Endodermal cell (in vitro differentiated cells): ENCODE data around the gene ACTMAP. TPM values are rescaled to one million over a fixed set of nuclear protein-coding genes. Genes with fewer than 3 reads are reported as not detected.

Experiments
- DNase-seq: peaks from one replicate; pipeline ENCODE4 v3.0.0-alpha.2; 2017
- H3K27ac ChIP-seq: 2 replicates; pipeline ENCODE4 v1.5.1; 2013; ENCODE audit warnings: mild to moderate bottlenecking, low read depth, low read length, moderate library complexity
- H3K27me3 ChIP-seq: 2 replicates; pipeline ENCODE4 v1.6.1; 2013; ENCODE audit warnings: mild to moderate bottlenecking, low read length, moderate library complexity; ENCODE audit not compliant: insufficient read depth, control insufficient read depth, poor library complexity, severe bottlenecking
- H3K36me3 ChIP-seq: 2 replicates; pipeline ENCODE4 v1.7.0; 2013; ENCODE audit warnings: mild to moderate bottlenecking, low read length, moderate library complexity; ENCODE audit not compliant: control insufficient read depth, insufficient read depth
- H3K4me1 ChIP-seq: one replicate; pipeline ENCODE4 v1.7.0; 2013; ENCODE audit warnings: low read length; ENCODE audit not compliant: control insufficient read depth, insufficient read depth
- H3K4me3 ChIP-seq: 2 replicates; pipeline ENCODE4 v1.5.1; 2013; ENCODE audit warnings: mild to moderate bottlenecking, low read length, moderate library complexity
- H3K9ac ChIP-seq: 2 replicates; pipeline ENCODE4 v1.6.1; 2013; ENCODE audit warnings: mild to moderate bottlenecking, low read length, moderate library complexity; ENCODE audit not compliant: poor library complexity, severe bottlenecking; ENCODE audit errors: extremely low read depth
- H3K9me3 ChIP-seq: 2 replicates; pipeline ENCODE4 v1.6.1; 2013; ENCODE audit warnings: mild to moderate bottlenecking, low read length, moderate library complexity; ENCODE audit not compliant: control insufficient read depth
- H3K27ac Mint-ChIP-seq: 2 replicates; pipeline ENCODE4 v1.8.0; 2020; ENCODE audit warnings: mixed read lengths
- H3K27me3 Mint-ChIP-seq: 2 replicates; pipeline ENCODE4 v1.8.0; 2021; ENCODE audit warnings: mild to moderate bottlenecking, mixed read lengths; ENCODE audit not compliant: insufficient read depth
- H3K36me3 Mint-ChIP-seq: 2 replicates; pipeline ENCODE4 v1.8.0; 2020; ENCODE audit warnings: low read depth, mixed read lengths
- H3K4me1 Mint-ChIP-seq: 2 replicates; pipeline ENCODE4 v1.8.0; 2020; ENCODE audit warnings: mixed read lengths
- H3K4me3 Mint-ChIP-seq: 2 replicates; pipeline ENCODE4 v1.8.0; 2020; ENCODE audit warnings: mild to moderate bottlenecking, moderate library complexity, mixed read lengths
- H3K9me3 Mint-ChIP-seq: 2 replicates; pipeline ENCODE4 v1.8.0; 2020; ENCODE audit warnings: mild to moderate bottlenecking, mixed read lengths
- WGBS, 2 experiments: methylation state at CpG; one replicate each; pipeline versions ENCODE4 v1.1.5 to v1.1.7; 2013; ENCODE audit warnings: missing lambda C conversion rate in 2 of 2, mixed read lengths in 1 of 2; ENCODE audit not compliant: insufficient coverage in 1 of 2, insufficient read length in 1 of 2; 5-methylcytosine and 5-hydroxymethylcytosine counted together
- total RNA-seq, 2 donors: library from RNA; stranded (reverse); fragmentation: NEBNext Ultra II Directional in 1 of 2; extraction: Animal tissue kit (Norgen Biotek cat#: 25700) in 1 of 2; gene quantifications; 2 replicates in 1 of 2; 3 replicates in 1 of 2; pipeline ENCODE4 v1.2.1, GENCODE V29; 2021
- TF ChIP-seq, protein P1 (sequence below): fragments of 200-600 bp; sonication (generic); conservative IDR thresholded peaks from 2 replicates; pipeline ENCODE4 v1.5.0; 2021; ENCODE audit warnings: antibody characterized with exemption, mild to moderate bottlenecking

The ACTMAP gene
- total RNA-seq, 2 donors from 2014 or later, result 26.0 to 34.3 TPM

DNA sequence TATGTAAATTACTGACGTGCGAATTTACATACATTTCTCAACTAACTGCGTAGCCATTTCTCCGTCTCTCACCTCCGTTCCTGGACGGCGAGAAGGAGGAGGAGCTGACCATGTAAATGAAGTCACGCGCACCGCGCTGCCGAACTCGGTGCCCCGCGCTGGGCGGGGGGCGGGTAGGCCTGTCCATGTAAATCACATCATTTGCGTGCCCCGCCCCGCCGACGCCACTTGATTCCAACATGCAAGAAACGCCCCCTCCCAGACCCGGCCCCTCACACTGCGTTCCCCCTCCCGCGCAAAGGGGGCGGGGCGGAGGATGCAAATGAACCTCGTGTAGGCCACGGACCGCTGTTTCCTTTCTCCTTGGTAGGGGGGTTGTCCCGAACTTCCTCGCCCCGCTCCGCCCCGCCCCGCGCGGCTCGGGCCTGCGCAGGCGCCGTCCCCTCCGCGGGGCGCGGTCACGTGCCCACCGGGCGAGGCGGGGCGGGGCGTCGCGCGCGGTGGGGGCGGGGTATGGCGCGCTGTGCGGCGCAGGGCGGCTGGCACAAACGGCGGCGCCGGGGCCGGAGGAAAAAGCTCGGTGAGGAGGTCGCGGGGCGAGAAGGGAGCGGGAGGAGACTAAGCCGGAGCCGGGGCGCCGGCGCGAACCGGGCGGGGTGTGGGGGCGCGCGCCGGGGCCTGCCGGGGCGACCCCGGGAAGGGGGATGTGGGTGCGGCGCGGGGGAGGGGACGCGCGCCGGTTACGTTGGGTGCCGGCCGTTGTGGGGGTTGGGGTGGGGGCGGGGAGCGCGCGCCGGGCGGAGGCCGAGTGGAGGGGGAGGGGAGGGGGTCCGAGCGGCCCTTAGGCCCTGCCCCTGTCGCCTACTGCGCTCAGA lies 48.6 kb upstream of the ACTMAP start, which contains the start of gene EGLN2:
TSS of gene EGLN2 (plus strand) at position 509 of the 875 bp plus-strand sequence. CDS start 1,382 bp downstream, outside the sequence.
- H3K27ac Mint-ChIP-seq, result peak within 1 kb of the TSS; percentile 100
- Histone ChIP-seq H3K9me3 (no peaks in the 10 kb centered on the region), H3K36me3 (peaks cover 39% of the 10 kb centered on the region), H3K27ac (peak within 1 kb of the TSS; percentile 85), H3K4me3 (peak within 1 kb of the TSS; percentile 94), H3K27me3 (no peaks in the 10 kb centered on the region), H3K4me1 (peaks cover 24% of the 10 kb centered on the region), H3K9ac (peak within 1 kb of the TSS; percentile 92)
- peak; percentile 100 for DNase-seq
- H3K4me1 Mint-ChIP-seq, result peaks cover 36% of the 10 kb centered on the region
- H3K4me3 Mint-ChIP-seq, result peak within 1 kb of the TSS; percentile 91
- no peaks in the 10 kb centered on the region for H3K9me3 Mint-ChIP-seq
- TF ChIP-seq, protein P1, sequence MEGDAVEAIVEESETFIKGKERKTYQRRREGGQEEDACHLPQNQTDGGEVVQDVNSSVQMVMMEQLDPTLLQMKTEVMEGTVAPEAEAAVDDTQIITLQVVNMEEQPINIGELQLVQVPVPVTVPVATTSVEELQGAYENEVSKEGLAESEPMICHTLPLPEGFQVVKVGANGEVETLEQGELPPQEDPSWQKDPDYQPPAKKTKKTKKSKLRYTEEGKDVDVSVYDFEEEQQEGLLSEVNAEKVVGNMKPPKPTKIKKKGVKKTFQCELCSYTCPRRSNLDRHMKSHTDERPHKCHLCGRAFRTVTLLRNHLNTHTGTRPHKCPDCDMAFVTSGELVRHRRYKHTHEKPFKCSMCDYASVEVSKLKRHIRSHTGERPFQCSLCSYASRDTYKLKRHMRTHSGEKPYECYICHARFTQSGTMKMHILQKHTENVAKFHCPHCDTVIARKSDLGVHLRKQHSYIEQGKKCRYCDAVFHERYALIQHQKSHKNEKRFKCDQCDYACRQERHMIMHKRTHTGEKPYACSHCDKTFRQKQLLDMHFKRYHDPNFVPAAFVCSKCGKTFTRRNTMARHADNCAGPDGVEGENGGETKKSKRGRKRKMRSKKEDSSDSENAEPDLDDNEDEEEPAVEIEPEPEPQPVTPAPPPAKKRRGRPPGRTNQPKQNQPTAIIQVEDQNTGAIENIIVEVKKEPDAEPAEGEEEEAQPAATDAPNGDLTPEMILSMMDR, result no peak
- H3K36me3 Mint-ChIP-seq, result peaks cover 28% of the 10 kb centered on the region
- WGBS, 2 experiments, result 0 to 1% methylated on average over 8 to 81 of the region's 110 CpGs
- no peaks in the 10 kb centered on the region for H3K27me3 Mint-ChIP-seq

DNA sequence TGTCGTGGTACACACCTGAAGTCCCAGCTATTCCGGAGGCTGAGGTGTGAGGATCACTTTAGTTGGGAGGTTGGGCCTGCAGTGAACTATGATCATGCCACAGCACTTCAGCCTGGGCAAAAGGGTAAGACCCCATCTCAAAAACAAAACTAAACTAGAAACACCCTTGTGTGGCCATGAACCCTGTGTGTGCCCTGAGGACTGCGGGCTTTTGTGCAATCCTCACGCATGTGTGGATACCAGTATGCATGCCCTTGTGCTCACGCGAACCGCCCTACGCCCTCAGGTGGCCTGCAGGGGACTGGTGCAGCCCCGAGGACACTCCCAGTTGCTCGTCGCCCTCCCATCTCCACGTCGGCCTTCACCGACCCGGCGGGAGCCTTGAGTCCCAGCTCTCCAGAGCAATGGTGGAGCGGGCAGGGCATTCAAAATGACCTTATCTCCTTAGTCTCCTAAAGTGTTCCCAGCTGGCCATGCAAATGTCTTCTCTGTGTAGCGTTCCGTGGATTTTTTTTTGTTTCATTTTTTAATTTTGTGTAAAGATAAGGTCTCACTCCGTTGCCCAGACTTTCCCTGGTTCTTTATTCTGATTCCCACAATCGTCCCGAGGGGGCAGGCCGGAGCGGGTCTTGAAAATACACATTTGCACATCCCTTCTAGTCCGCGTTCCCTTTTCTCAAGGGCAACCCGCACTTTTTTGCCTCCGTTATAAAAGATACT lies 47.8 kb upstream of the ACTMAP start:
- Histone ChIP-seq H3K4me1 (peaks cover 17% of the 10 kb centered on the region), H3K27me3 (no peaks in the 10 kb centered on the region), H3K9me3 (no peaks in the 10 kb centered on the region), H3K36me3 (peaks cover 31% of the 10 kb centered on the region), H3K27ac (peak overlapping the region; percentile 77), H3K4me3 (peak overlapping the region; percentile 89), H3K9ac (peak overlapping the region; percentile 90)
- WGBS, 2 experiments, result 17 to 21% methylated on average over 12 to 28 of the region's 28 CpGs
- Mint-ChIP-seq H3K27ac (peak overlapping the region; percentile 100), H3K36me3 (peaks cover 26% of the 10 kb centered on the region), H3K9me3 (no peaks in the 10 kb centered on the region), H3K4me1 (peaks cover 28% of the 10 kb centered on the region), H3K27me3 (no peaks in the 10 kb centered on the region), H3K4me3 (peak overlapping the region; percentile 91)
- DNase-seq, result peak; percentile 94
- TF ChIP-seq, protein P1, result peak; percentile 67

DNA sequence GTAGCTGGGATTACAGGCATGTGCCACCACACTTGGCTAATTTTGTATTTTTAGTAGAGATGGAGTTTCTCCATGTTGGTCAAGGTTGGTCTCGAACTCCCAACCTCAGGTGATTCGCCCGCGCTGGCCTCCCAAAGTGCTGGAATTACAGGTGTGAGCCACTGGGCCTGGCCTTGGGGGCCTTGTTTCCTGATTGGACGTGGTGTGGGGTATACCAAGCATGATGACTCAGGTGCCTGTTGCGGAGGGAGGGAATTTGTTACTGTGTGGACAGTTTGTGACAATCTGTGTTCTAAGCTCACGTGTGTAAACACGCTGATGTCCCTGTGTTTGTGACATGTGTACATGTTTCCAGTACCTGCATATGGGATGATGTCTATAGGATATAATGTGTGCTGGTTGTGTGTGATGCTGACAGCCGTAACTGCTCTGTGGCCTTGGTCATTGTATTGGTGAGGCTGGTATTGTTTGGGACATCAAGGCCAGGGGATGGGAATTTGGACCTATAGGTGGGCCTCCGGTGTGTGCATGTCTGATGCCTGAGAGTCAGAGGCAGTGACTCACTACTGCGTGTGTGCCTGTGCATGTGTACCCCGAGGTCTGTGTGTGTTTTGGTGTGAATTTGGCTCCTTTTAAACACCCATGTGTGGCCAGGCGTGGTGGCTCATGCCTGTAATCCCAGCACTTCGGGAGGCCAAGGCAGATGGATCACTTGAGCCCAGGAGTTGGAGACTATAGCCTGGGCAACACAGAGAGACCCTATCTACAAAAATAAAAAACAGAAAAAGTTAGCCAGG lies 47.1 kb upstream of the ACTMAP start:
- Mint-ChIP-seq H3K27me3 (no peaks in the 10 kb centered on the region), H3K9me3 (no peaks in the 10 kb centered on the region), H3K4me1 (peaks cover 21% of the 10 kb centered on the region), H3K36me3 (peaks cover 20% of the 10 kb centered on the region), H3K27ac (peak overlapping the region; percentile 17), H3K4me3 (no peak overlapping the region)
- no peak overlapping the region for H3K4me3 ChIP-seq
- DNase-seq, result no peak
- no peak overlapping the region for H3K27ac ChIP-seq
- H3K36me3 ChIP-seq, result peaks cover 26% of the 10 kb centered on the region
- TF ChIP-seq, protein P1, result no peak
- no peaks in the 10 kb centered on the region for H3K9me3 ChIP-seq
- no peaks in the 10 kb centered on the region for H3K27me3 ChIP-seq
- H3K4me1 ChIP-seq, result peaks cover 13% of the 10 kb centered on the region
- 94% methylated on average over 5 to 14 of the region's 14 CpGs for WGBS, 2 experiments
- no peak overlapping the region for H3K9ac ChIP-seq
